Stromal cell of bone marrow (primary cell): Measurements from ENCODE around the gene TMEM179B.
"Not testable (repeated sequence)": the region's sequence is repeated elsewhere in the genome, so short reads cannot be mapped to it uniquely, and the experiment has no call there.

ENCODE experiments used
- DNase-seq: peaks from one replicate; pipeline ENCODE4 v3.0.0-alpha.2; 2012; ENCODE audit warnings: low read depth

The TMEM179B gene, protein sequence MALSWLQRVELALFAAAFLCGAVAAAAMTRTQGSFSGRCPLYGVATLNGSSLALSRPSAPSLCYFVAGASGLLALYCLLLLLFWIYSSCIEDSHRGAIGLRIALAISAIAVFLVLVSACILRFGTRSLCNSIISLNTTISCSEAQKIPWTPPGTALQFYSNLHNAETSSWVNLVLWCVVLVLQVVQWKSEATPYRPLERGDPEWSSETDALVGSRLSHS

DNA sequence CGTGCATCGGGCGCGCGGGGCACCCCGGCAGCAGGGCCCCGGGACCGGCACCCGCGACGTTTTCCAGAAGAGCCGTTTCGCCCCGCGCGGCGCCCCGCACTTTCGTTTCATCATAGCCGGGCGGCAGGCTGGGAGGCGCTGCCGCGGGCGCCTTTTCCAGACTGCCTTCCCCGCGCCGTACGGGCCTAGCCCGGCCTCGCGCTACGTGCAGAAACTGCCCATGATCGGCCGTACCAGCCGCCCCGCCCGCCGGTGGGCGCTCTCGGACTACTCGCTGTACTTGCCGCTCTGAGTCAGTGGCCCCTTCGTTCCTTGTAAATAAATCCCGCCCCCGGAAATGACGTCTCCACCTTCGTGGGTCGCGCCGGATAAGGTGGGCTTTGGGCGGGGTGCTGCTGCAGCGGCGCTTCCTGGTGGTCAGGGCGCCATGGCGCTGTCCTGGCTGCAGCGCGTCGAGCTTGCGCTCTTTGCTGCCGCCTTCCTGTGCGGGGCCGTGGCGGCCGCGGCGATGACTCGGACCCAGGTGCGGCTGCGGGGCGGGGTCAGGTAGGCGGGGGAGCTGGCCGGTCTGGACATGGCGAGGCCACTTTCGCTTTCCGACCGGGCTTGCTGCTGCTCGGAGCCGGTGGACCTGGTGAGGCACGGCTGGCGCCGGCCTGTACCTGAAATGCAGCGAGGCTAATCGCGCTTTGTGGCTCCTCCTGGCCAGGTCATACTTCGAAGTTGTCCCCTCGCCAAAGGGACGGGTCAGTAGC is at the start of gene TMEM179B:
TSS of gene TMEM179B (plus strand) at position 398 of the 755 bp plus-strand sequence. CDS start at position 428, 30 bp downstream.
- peak; percentile 96 for DNase-seq

- no peak for DNase-seq
Observed at GRCh38 chr11:62747475-62748160, 39.6 kb upstream of the TMEM179B start.

DNA sequence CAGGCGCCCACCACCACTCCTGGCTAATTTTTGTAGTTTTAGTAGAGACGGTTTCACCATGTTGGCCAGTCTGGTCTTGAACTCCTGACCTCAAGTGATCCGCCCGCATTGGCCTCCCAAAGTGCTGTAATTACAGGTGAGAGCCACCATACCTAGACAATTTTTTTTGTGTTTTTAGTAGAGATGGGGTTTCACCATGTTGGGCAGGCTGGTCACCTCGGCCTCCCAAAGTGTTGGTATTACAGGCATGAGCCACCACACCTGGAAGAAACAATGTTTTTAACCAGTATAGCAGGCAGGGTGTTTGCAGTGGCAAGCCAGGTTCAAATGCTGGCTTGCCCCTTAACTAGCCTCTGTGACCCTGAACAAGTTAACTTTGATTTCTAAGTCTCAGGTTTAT is 37.3 kb upstream of the TMEM179B start:
- not testable (repeated sequence) for DNase-seq

DNA sequence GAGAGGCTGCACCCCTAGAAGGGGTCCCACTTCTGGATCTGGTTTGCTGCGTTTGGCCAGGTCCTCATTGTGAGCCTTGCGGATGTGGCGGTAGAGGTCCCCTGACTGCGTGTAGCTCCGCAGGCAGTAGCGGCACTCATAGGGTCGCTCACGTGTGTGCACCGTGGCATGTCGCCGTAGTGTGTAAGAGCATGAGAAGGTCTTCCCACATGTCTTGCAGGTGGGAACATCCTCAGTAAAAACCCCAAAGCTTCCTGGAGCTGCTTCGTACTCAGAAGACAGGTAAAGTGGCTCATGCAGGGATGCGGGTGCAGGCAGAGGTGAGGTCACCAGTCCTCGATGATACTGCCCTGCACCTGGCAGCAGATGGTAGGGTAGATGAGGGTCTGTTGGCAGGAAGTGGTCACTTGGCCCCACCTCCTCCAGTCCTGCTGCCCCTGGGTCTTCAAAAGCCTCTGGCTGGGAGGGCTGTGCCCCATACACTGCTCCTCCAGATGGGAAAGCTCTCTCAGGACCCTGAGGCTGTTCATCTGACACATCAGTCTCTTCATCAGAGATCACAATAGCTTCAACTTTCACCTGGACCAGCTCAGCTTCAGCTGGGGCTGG is 34.9 kb upstream of the TMEM179B start:
- DNase-seq, result no peak

- DNase-seq, result no peak
Observed at GRCh38 chr11:62752994-62753735, 34.0 kb upstream of the TMEM179B start.

DNA sequence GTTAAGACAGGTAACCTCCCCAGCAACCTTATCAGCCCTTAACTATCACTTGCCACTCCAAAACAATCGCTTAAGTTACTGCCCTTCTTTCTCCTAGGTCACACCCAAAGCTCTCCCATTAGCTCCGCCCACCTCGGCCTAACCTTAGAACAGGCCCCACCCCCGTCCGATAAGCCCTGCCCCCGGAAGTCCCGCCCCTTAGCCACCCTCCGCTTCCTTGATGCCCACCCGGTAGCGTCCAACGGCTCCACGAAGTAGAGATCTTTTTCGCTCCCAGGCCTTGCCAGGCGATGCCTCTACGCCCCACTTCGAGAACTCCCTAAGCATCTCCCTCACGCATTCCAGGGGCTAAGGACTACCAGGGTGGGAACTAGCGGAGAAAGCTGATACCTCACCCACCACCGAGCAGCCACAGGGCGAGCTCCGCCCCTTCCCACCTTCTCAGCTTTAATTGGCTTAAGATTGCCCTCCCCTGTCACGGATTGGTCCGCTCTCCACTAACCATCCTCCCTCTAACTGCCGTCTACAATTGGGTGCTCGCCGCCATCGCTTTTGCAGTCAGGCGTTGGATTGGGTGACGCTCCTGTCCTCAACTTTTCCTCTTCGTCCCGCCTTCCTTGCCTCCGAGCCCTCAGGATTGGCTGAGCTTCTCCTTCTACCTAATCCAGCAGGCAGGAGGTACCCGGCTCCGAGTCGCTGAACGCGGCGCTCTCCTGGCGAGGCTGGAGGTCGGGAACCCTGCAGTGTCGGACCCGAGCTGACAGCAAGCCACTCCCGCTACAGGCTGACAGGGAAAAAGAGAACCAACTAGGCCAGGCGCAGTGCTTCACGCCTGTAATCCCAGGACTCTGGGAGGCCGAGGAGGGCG is 33.2 kb upstream of the TMEM179B start, which contains the start of gene ZBTB3:
TSS of gene ZBTB3 (minus strand) at position 425 of the 868 bp plus-strand sequence. CDS start 496 bp downstream, outside the sequence.
- DNase-seq, result peak; percentile 99

DNA sequence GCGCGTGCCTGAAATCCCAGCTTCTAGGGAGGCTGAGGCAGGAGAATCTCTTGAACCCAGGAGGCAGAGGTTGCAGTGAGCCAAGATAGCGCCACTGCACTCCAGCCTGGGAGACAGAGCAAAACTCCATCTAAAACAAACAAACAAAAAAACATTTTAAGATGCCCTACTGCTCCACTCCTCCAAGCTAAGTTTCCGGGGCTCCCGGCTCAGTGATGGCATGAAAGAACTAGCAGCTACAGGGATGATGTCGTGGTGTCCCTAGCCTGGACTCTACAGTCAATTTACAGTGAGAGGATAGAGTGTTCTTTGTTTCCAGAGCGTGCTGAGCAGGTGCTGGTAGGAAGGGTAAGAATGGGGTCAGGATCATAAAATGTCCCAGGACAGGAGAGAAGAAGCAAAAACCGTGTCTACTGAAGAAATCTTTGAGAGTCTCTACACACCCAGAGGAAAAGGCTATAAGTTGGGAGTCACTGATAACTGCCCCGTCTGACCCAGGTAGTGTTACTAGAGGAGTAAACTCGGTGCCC is 32.1 kb upstream of the TMEM179B start:
- no peak for DNase-seq

- DNase-seq, result no peak
Observed at GRCh38 chr11:62757846-62758788, 29.1 kb upstream of the TMEM179B start.

GRCh38 chr11:62760867-62761227 is 26.4 kb upstream of the TMEM179B start:
- DNase-seq, result not testable (repeated sequence)

- no peak for DNase-seq
Observed at GRCh38 chr11:62770778-62771143, 16.4 kb upstream of the TMEM179B start.

DNA sequence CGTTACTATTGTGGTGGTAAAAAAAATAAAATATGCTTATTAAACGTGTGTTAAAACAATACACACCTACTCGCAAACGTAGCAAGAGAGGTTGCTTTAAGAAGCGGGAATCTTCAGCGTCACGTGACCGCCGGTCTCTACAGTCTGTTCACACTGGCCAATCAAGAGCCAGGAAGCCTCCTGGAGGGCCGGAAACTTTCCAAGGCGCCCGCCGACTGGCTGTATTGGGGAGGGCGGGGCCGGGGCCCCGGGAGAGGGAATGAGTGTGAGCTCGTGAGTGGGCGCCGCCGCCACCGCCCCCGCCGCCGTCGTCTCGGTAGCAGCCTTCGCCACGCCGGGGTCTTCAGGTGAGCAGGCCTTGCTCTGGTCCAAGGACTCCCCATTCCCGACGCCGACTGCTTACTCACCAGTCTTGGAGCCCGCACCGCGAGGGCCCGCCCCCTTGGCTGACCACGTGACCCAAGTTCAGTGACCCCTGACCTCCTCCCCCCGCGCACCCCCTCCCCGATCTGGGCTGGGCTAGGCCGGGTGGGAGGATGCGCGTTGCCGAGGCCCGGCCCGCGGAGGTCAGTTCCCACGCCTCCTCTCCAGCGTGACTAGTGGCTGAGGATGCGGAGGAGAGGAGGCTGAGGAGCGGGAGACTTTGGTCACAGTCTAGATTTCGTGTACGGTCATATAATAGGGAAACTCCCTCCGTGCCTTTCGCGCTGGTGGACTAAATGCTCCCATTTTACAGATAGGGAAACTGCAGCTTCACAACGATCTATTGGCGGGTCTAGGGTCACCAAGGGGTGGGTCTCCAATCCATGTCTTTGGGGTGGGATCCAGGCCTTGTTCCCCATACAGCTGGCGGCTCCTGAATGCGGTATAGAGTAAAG is 15.8 kb upstream of the TMEM179B start, which contains the start of gene TAF6L:
TSS of gene TAF6L (plus strand) at position 253 of the 878 bp plus-strand sequence. CDS start 4,388 bp downstream, outside the sequence.
- peak; percentile 96 for DNase-seq

- no peak for DNase-seq
Observed at GRCh38 chr11:62774407-62774806, 12.8 kb upstream of the TMEM179B start.

DNA sequence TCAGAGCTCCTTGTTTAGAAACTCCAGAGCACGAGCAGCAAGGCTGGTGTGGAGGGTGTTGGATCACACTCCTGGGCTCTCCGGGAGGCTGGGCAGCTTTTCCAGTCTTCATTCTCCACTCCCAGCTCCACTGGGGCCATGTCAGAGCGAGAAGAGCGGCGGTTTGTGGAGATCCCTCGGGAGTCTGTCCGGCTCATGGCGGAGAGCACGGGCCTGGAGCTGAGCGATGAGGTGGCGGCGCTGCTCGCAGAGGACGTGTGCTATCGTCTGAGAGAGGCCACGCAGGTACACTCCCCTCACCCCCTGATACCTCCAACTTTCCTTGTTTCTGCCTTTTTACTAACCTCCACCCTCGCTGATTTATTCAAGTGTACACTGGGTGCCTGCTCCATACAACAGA is 11.6 kb upstream of the TMEM179B start:
- no peak for DNase-seq

GRCh38 chr11:62777389-62777788 is 9.8 kb upstream of the TMEM179B start:
- no peak for DNase-seq

- DNase-seq, result no peak
Observed at GRCh38 chr11:62778441-62778840, 8.8 kb upstream of the TMEM179B start.

- no peak for DNase-seq
Observed at GRCh38 chr11:62782753-62783152, 4.4 kb upstream of the TMEM179B start.

GRCh38 chr11:62786318-62787004 is 741 bp upstream of the TMEM179B start:
- peak; percentile 67 for DNase-seq

DNA sequence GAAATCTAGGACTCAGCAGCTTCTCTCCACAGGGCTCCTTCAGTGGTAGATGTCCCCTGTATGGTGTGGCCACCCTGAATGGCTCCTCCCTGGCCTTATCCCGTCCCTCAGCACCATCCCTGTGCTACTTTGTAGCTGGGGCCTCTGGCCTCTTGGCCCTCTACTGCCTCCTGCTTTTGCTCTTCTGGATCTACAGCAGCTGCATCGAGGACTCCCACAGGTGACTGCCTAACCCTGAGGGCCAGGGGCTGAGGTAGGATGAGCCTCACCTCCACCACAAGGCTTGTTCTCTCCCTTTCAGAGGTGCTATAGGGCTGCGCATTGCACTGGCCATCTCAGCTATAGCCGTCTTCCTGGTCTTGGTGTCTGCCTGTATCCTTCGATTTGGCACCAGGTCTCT is 1.8 kb downstream of the TMEM179B start:
- DNase-seq, result no peak
